Measurements from ENCODE around the gene ITGAL.
"Not testable (repeated sequence)": the region's sequence is repeated elsewhere in the genome, so short reads cannot be mapped to it uniquely, and the experiment has no call there.

The ITGAL gene

GRCh38 chr16:30472328-30472942 is at the start of gene ITGAL:
Gene ITGAL (plus strand): TSS chr16:30472742. CDS start chr16:30472838, 96 bp downstream.
- DNase-seq: peak; percentile 88

DNA sequence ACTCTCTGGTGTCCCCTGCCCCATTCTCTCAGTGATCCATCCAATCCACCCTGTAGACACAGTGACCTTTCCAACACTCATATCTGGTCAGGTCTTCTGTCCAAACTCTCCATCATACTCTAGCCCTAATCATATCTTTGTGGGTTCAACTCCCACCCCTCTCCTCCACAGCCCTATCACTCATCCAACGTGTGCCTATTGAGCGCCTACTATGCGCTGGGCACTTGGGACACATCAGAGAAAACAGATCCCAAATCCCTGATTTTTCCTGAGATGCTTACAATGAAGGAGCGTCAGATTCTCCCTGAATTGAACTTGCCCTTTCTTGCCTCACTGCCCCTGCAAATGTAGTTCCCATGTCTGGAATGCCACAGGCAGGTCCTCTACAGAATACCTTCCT is 44.5 kb upstream of the ITGAL start:
- no peak for DNase-seq

- DNase-seq: no peak
These were observed 43.2 kb upstream of the ITGAL start for GRCh38 chr16:30429418-30429677.

GRCh38 chr16:30429678-30430427 is 42.7 kb upstream of the ITGAL start, which contains the start of gene DCTPP1:
Gene DCTPP1 (minus strand): TSS chr16:30430030. CDS start chr16:30429980, 50 bp downstream.
- DNase-seq: peak; percentile 97

DNA sequence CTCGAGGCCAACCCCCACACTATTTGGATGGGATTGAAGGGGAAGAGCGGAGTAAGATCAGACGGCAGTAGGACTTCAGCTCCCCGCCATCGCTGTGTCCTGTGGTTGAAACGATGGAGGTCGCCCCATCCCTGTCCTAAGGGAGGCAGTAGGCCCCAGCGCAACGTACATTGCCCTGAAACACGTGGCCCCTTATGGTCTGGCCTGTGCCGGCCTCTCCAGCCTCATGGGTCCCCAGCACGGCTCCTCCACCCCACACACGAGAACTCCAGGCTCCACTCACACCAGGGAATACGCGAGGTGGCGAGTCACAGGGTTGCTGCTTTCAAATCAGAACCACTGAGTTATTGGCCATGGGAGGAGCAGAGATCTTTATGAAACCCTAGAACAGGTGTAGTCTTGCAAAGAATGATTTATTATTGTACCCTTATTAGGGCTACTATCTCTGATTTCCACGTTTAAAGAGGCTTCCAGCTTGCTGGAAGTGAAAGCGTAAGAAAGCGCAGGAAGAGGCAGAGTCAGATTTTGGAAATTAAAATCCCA is 42.0 kb upstream of the ITGAL start:
- peak; percentile 49 for DNase-seq

- peak; percentile 88 for DNase-seq
These were observed 37.7 kb upstream of the ITGAL start for GRCh38 chr16:30434852-30435251.

GRCh38 chr16:30437511-30438046 is 35.0 kb upstream of the ITGAL start:
- DNase-seq: no peak

GRCh38 chr16:30438835-30439234 is 33.7 kb upstream of the ITGAL start:
- DNase-seq: no peak

GRCh38 chr16:30439720-30440348 is 32.7 kb upstream of the ITGAL start:
- no peak for DNase-seq

DNA sequence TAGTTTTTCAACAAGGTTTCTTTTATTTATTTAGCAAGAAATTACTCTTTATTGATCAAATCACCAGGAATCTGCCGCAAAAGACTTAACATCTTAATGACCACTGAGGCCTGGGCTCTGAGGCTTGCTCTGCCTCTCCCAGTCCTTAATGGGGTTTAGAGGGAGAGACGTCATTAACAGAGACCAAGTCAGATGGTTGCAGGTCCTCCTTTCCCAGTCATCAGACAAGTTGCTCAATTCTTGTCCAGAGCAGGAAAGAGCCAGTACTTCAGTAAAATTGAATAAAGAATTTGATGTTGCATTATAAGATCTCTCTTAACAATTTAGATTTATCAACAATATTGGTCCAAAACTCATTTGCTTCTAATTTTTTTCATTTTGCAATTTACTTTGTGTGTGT is 28.9 kb upstream of the ITGAL start:
- no peak for DNase-seq

- DNase-seq: no peak
These were observed 28.1 kb upstream of the ITGAL start for GRCh38 chr16:30444231-30445148.

DNA sequence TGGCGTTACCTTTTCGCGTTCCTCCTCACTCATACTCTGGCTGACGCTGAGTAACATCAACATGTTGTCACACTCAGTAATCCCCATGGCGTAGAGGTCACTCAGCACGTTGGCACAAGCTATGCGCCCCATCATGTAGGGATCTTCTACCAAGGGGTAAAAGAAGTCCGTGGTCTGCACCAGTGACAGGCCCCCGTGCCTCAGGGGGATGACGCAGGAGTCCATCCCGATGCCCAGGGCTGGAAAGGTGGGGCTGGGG is 27.5 kb upstream of the ITGAL start:
- DNase-seq: no peak

DNA sequence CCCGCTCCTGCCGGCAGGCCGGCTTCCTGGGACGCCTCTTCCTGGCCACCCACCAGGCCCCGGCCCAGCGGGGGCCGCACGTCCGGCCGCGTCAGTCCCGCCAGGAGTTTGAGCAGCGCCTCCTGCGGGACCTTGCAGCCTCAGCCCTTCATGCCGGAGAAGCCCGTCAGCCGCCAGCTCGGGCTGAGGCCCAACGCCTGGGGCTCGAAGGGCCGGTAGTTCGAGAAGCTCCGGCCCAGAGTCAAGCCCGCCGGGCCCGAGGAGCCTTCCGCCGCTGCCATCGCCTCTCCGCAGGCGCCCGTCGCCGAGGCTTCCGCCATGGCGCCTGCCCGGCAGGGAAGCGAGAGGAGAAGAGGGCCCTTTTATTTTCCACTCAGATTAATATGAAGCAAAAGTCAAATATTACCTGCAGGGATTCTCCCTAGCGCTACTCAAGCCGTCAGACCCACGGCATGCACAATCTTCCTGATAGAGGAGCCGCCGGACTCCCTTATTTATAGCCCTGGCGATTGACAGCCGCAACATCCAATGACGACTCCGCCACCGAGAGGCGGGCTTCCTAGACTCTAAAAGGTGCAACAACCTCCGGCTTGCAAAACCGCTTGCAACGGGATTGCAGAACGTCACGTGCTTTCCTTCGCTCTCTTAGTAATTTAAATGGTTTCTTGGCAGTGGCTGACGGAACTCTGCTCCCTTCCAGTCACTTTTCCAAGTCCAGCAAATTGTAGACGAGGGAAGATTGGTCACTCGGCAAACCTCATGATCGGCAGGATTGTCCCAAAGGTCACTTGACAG is 26.9 kb upstream of the ITGAL start, which contains the start of gene SEPHS2:
SEPHS2 (minus strand) TSS at position 467 of the 795 bp plus-strand sequence; CDS start at position 320, 147 bp downstream.
- peak; percentile 97 for DNase-seq

GRCh38 chr16:30446203-30446595 is 26.3 kb upstream of the ITGAL start:
- no peak for DNase-seq

DNA sequence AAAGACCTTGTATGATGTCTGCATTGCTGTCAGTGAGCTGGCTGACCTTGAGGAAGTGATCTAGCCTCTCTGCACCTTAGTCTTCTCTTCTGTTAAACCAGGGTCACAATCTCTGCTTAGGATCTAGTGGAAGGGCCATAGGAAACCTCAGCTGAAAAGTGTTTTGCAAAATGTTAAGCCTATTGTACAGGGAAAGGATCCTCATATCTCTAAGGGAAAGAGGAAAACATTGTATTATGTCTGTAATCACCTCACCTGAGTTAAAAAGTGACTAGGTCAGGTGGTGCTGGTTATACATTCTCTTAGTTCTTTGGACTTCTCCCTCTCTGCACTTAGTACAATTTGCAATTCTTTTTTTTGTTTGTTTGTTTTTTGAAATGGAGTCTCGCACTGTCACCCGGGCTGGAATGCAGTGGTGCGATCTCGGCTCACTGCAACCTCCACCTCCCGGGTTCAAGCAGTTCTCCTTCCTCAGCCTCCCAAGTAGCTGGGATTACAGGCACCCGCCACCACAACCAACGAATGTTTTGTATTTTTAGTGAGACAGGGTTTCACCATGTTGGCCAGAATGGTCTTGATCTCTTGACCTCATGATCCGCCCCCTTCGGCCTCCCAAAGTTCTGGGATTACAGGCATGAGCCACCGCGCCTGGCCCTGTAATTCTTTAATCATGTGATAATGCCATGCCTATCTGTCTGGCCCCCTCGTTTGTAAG is 24.9 kb upstream of the ITGAL start:
- no peak for DNase-seq

DNA sequence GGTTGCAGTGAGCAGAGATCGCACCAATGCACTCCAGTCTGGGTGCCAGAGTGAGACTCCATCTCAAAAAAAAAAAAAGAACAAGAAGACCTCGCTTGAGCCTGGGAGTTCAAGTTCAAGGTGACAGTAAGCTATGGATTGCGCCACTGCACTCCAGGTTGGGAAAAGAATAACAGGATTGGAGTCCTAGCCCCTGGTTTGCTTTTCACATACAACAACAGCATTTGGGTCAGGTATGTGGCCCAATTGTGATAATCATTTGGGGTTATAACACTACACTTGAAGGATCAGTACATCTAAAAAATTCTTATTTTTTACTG is 23.5 kb upstream of the ITGAL start:
- DNase-seq: no peak

- DNase-seq: not testable (repeated sequence)
These were observed 19.6 kb upstream of the ITGAL start for GRCh38 chr16:30452709-30453580.

- DNase-seq: no peak
These were observed 16.2 kb upstream of the ITGAL start for GRCh38 chr16:30456302-30456701.

GRCh38 chr16:30457256-30457655 is 15.3 kb upstream of the ITGAL start:
- no peak for DNase-seq

Measured in stimulated activated CD4-positive, alpha-beta T cell treated with anti-CD3 and anti-CD28 coated beads, Interleukin-1b, Interleukin-23, amount 100 ng/mL, for 48 hours (primary cell).